ENCODE data around the gene GGT5.
"Not testable (repeated sequence)": the region's sequence is repeated elsewhere in the genome, so short reads cannot be mapped to it uniquely, and the experiment has no call there.

The GGT5 gene

DNA sequence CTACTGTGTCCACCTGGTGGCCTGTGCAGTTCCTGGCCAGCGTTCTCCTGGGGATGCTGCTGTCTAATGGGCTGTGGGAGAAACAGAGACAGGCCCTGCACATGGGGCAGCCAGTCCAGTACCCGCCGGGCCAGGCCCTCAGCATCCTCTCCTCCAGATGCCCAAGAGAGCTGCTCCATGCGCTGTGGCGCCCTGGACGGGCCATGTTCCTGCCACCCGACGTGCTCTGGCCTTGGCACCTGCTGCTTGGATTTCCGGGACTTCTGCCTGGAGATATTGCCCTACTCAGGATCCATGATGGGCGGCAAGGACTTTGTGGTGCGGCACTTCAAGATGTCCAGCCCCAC lies 62.0 kb downstream of the GGT5 start:
- DNase-seq (ENCODE audit: low read depth): not testable (repeated sequence)

DNA sequence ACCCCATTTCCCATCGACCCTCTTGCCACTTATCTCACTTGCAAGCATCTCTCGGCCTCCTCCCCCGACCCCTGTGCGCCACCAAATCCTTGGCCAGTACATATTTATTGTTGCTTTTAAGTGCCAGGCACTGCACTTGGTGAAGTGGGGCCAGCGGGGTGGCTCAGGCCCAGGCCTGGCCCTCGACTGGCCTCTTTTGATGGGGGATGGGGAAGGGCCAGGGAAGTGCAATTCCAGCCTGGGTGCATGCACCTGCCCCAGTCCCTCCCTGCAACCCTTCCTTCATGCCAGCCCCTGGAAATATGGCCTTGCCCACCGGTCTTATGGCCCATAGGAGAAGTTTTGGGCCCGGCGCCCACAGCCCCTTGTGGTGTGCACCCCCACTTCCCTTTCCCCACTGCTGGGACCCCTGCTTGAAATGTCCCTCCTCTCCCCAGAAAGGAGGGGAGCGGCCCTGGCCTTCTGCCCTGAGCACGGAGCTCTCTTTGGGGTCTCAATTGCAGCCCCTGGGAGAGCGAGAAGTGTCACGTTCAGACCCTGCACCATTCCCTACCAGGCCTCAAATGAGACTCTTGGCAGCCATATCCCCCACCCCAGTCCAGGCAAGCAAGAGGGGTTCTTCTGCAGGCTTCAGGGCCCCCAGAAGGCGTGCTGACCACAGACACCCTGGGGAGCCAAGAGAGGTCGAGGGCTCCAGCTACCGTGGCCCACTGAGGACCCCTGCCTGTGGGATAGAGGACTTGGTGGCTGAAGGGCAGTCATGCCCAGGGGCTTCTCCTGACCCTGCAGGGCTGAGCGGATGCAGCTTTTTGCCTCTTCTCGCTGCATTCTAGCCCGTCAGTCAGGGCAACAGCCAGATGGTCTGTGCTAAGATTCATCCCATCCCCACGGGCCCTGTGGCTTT lies 62.6 kb downstream of the GGT5 start:
- DNase-seq (ENCODE audit: low read depth): no peak

DNA sequence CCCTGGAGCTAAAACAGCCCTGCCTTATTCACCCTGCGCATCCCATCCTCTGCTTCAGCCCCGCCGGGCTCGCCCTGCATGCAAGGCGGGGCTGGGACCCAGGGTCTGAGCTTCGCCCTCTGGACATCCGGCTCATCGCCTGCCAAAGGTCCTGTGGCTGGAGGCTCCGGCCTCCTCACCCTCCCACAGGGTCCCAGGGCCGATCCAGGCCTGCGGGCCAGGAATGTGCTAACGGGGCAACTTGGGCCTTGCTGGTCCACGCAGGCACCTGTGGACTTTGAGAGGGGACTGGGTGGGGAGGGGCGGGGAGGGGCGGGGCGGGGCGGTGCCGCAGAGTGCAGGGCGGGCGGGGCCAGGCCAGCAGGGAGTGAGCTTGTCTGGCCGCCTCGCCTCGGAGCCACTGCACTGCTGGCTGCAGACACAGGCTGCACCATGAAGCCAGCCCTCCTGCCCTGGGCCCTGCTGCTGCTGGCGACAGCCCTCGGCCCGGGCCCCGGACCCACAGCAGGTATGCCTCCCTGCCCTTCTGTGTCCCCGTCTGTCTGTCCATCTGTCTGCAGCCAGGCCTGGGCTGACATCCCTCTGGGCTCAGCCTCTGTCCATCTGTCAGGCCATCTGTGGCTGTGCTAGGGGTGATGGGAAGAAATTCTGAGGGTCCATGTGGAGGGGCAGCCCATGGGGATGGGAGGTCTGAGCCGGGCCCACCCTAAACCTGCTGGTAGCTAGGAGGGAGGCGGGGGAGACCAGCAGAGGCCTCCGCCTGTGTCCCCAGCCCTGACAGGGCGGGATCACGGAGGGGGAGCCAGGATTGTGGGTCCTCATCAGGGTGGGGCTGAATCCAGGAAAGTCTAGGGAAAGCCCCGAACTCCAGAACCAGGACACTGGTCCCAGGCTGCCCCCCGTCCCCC lies 63.5 kb downstream of the GGT5 start, which contains the start of gene SUSD2:
Gene SUSD2 (plus strand): TSS at position 400 of the 908 bp plus-strand sequence. CDS start 33 bp downstream, at position 433.
- no peak for DNase-seq (ENCODE audit: low read depth)

DNA sequence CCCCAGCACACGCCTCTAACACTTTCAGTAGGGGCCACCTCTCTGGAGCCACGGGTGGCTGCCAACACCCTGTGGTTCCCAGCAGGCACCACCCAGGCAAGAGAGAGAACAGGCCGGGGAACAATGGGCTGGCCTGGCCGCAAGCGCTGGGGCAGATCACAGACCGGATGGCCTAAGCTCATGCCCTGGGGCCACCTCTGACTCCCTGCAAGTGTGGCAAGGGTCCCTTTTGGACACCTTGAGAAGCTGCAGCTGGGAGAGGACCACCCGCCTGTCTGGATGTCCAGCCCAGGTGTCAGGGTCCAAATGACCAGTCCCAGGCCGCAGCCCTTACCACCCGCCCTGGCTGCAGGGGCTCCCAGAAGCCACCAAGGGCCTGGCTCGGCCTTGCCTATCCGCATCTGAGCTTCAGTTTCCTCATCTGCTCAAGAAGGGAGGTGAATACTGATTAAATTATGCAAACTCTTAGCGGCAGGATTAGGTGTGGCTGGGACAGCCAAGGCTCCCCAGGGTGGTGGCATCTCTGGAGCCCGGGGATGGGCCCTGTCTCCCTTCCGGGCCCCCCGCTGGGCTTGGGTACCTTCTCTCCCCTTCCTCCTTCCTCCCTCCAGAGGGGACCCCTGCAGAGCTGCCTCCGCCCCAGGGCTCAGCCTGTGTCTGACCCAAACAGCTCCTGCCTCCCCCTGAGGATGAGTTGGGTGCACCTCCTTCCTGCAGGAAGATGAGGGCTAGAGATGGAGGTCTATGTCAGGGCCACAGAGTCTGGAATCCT lies 64.4 kb downstream of the GGT5 start:
- no peak for DNase-seq (ENCODE audit: low read depth)

DNA sequence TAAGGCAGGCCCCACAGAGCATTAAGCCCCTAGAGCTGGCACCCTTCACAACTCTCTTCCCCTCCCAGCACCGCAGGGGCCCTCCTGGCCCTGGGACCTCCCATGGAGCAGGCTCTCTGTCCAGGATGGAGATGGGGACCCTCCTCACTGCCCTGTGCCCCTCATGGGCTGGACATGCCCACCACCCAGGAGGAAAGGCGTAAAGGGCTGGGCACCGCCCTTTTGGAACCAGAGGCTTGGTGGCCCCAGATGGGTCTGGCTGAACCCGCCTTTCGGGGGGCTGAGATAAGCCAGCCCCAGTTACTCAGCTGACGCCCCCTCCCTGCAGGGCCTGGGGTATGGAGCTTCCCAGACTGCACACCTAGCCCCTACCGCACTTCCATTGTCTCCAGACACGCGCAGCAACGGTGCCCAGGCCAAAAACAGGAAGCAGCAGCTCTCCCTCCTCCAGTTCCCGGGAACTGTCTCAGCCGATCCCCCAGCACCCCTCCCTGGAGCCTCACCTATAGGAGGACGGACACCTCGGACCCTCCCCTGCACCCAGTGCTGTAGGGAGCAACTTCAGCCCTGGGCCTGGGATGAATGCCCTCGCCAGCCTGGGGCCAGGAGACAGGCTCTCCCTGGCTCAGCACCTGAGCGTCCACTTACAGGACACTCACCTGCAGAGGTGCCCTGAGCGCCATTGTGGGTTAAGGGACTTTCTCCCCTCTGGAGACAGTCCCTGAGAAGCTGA lies 65.2 kb downstream of the GGT5 start:
- no peak for DNase-seq (ENCODE audit: low read depth)

DNA sequence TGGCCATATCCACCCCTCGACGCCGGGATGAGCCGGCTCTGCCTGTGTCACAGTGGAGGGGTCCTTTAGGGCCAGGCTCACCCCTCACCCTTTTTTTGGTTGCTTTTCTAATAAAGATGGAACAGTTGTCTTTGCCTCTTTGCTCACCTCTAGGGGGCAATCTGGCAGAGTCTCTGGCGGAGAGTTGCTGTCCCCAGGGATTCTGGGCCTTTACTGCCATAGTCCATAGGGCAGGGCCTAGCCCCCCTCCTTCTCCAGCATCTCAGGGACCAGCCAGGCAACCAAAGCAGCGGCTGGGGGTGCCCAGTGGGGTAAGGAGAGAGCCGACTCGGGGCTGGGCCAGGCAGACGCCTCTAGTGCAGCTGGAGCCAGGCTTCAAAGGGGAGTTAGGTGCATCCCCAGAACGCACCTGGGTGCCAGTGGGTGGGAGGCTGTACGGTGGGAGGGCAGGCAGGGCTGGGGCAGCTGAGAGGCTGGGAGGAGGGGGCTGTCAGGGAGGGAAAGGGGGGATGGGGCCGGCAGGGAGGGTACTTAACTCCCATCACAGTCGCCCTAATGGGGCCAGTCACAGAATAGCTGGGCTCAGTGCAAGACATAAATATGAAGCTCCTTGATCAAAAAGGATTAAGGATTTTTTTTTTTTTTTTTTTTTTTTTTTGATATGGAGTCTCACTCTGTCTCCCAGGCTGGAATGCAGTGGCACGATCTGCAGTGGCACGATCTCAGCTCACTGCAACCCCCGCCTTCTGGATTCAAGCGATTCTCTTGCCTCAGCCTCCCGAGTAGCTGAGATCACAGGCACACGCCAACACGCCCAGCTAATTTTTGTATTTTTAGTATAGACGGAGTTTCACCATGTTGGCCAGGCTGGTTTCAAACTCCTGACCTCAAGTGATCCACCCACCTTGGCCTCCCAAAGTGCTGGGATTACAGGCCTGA lies 66.1 kb downstream of the GGT5 start:
- no peak for DNase-seq (ENCODE audit: low read depth)

DNA sequence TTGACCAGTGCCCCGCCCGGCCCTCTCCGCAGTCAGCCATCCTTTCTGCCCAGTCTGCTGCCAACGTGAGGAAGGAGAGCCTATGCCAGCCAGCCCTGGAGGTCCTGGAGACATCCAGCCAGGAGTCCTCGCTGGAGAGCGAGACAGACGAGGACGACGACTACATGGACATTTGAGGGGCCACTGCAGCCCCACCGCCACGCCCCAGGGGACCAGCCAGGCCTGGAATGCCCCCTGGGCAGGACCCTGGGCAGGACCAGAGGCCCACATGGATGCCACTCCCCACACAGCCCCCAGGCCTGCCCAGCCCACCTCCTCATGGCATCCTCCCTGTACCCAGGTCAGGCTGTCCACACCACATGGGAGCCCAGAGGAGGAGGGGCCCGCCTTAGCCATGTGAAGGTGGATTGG lies 66.9 kb downstream of the GGT5 start:
- DNase-seq (ENCODE audit: low read depth): no peak

DNA sequence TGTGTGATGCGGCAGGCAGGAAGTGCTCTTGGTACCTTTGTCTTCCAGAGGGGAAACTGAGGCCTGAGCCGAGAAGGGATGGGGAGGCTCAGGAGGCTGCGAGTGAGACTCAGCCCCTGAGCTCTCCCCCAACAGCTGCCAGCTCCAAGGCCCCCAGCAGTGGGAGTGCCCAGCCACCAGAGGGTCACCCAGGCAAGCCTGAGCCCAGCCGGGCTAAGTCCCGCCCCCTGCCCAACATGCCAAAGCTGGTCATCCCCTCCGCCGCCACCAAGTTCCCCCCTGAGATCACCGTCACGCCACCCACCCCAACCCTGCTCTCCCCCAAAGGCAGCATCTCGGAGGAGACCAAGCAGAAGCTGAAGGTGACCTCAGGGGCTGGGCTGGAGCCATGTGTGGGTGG lies 67.4 kb downstream of the GGT5 start:
- DNase-seq (ENCODE audit: low read depth): no peak

DNA sequence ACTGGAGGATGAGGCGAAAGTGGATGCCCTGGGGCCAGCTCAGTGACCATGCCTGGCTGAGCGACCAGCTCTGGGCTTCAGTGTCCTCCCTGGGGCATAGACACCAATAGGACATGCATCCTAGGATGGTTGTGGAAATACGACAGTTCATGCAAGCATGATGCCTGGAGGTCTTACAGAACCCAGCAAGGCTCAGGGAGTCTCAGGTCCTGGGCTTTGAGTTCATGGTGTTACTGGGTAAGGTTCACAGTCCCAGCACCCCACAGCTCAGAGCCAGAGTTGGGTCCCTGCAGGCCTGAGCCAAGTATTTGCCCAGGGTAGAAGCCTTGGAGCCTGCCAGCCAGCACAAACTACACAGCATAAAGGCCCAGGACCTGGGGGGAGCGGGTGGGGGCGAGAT lies 67.8 kb downstream of the GGT5 start:
- no peak for DNase-seq (ENCODE audit: low read depth)

DNA sequence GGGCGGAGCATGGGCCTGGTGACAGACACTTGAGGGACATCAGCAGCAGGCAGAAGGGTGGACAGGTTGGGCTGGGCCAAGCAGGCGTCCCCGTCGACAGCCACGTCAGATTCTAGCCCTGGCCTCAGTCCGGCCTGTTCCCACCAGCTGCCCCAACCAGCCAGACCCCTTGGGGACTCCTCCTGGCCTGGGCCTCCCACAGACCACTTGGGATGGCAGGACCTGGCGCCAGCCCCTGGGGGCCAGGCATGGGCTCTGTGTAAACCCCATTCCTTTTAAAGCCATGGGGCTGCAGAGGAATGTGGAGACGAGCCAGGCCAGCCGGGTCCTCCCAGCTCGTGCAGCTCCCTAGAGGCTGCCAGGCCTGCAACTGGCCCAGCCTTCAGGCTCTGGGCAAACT lies 68.3 kb downstream of the GGT5 start:
- no peak for DNase-seq (ENCODE audit: low read depth)

DNA sequence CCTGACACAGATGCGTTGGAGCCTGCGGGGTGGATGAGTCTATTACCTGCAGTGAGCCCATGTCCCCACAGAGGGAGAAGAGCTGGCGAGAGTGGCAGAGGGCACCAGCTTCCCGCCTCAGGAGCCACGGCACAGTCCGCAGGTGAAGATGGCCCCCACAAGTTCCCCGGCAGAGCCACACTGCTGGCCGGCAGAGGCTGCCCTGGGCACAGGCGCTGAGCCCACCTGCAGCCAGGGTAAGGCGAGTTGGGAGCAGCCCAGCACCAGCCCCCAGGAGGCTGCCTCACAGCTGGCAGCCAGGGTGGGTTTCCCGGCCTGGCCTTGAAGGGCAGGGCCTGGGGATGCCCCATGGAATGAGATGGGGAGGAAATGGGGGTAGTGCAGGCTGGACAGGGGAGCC lies 68.8 kb downstream of the GGT5 start:
- DNase-seq (ENCODE audit: low read depth): no peak

DNA sequence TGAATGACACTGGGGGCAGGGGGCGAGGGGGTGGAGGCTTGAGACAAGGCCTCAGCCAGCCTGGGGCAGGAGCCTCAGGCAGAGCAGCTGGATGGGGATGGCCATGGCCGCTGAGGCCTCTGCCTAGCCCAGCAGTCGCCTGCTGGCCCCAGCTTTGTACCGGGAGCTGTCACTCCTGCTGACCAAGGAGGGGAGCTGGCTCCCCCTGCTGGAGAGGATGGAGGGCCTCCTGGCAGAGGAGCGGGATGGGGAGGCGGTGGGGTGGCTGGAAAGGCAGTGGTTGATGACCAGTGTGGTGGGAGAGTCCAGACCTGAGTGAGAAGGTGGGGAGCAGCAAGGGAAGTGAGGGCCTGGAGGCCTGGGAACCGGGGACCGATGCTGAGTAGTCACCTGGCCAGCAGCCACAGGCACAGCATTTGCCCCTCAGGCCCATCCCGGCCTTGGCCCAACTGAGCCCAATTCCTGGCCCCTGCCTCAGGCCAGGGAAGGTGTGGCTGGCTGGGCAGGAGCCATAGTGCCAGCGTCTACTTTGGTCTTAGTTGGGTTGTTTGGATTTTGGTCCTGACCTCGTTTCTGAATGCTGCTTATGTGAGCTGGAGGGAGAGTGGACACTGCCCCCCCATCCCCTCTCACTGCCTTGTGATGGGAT lies 69.6 kb downstream of the GGT5 start:
- peak; percentile 58 for DNase-seq (ENCODE audit: low read depth)

DNA sequence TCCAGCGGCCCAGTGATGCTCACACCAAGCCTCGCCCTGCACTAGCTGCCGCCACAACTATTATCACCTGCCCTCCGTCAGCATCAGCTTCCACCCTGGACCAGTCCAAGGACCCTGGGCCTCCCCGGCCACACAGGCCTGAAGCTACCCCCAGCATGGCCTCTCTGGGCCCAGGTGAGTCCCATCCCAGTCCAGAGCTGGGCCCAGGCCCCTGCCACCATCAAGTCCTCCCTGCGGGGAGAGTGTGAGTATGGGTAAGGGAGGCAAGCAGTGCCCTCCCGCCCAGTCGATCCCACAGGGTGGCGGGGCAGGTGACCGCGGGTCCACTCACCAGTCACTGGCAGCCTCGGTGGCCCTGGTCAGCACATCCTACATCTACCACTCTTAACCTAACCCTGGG lies 73.1 kb downstream of the GGT5 start:
- DNase-seq (ENCODE audit: low read depth): no peak

DNA sequence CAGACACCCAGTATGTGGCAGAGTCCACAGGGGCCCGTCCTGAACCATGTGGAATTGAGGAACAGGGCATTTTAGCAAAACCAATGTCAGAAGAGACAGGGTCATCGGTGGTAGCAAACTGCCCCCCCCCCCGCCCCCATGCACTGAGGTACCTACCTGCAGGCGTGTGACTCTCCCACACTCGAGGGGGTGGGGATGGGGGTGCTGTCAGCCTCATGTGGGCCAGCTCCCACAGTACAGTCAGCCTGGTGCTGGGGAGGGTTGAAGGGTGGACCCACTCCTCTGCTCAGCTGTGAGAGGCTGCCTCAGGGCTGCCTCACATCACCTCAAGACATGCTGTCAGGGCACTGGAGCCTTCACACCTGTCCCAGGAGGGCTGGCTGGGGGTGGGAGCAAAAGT lies 74.2 kb downstream of the GGT5 start:
- no peak for DNase-seq (ENCODE audit: low read depth)

DNA sequence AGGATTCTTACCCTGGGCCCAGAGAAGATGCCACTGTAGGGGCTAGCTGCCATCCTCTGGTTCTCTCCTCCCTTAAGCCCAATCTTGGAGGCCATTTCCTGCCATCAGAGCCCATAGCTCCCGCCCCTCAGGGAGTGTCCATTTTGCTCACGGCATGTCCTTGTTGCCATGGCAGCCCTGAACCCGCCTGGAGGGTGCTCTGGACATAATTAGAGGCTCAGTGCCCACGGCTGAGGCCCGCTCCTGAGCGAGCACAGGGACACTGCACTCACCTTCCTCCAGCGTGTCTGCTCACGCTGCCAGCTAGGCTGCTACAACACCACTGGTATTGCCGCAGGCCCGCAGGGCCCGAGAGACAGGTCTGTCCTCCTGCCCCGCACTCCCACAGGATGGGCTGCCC lies 74.7 kb downstream of the GGT5 start:
- DNase-seq (ENCODE audit: low read depth): no peak

Measured in stromal cell of bone marrow (primary cell).